Measurements from ENCODE around the gene PRAMEF33.
A peak's percentile ranks its signal among the peaks of the same experiment; 100 is the strongest.
"Not testable (repeated sequence)": the region's sequence is repeated elsewhere in the genome, so short reads cannot be mapped to it uniquely, and the experiment has no call there.

The PRAMEF33 gene, protein sequence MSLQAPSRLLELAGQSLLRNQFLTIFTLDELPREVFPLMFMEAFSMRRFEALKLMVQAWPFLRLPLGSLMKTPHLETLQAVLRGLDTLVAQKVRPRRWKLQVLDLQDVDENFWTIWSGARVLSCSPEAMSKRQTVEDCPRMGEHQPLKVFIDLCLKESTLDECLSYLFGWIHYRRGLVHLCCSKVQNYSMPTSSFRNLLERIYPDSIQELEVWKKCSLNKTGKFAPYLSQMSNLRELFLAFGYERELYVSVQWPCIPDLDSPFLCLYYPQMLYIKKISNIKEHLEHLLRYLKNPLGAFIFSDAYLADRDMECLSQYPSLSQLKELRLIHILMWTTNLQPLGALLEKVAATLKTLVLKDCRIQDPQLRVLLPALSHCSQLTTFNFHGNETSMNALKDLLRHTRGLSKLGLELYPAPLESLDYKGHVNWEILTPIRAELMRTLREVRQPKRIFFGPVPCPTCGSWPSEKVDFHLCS

DNA sequence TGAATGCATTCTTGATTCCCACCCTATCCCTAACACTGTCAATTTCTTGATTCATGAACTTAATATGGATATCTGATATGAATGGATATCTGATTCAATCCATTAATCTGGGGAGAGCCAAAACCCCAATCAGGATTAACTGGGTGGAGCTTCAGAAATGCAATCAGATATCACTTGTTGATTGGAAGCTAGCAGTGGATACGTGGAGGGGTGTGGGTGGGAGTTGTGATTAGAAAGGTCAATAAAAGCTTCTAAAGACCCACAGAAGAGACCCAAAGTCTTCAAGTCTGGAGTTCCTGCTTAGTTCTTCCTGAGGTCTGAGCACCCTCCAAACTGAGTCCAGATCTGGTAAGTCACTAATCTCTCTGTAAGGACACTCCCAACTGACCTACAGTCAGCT is at the start of gene PRAMEF33:
PRAMEF33 (plus strand) TSS at position 301 of the 400 bp plus-strand sequence. CDS start 2,416 bp downstream, outside the sequence.
- H3K4me3 ChIP-seq; H3K27ac ChIP-seq; DNase-seq (ENCODE audit: low spot score): not testable (repeated sequence)

DNA sequence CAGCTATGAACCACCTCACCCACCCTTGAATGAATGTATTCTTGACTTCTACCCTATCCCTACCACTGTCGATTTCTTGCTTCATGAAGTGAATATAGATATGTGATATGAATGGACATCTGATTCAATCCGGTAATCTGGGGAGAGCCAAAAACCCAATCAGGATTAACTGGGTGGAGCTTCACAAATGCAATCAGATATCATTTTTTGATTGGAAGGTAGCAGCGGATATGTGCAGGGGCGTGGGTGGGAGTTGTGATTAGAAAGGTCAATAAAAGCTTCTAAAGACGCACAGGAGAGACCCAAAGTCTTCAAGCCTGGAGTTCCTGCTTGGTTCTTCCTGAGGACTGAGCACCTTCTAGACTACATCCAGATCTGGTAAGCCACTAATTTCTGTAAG is 49.4 kb upstream of the PRAMEF33 start, which contains the start of gene PRAMEF5:
PRAMEF5 (plus strand) TSS at position 301 of the 400 bp plus-strand sequence. CDS start 5,071 bp downstream, outside the sequence.
- not testable (repeated sequence) for H3K4me3 ChIP-seq; H3K27ac ChIP-seq; DNase-seq (ENCODE audit: low spot score)

DNA sequence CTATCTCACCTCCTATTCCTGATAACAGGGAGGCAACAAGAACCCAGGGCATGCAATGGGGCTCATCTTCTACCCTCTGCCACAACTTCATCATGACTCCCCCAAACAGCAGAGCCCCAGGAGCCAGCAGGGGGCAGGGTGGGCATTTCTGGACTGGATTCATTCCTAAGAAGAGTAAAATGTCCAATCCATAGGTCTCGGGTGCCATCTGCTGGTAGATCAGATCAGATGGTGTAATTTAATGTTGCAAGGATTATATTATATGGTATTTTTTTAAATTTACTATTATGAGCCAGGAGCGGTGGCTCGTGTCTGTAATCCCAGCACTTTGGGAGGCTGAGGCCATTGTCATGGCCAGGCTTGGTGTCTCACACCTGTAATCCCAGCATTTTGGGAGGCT is 38.2 kb upstream of the PRAMEF33 start:
- not testable (repeated sequence) for H3K27ac ChIP-seq; H3K4me3 ChIP-seq; DNase-seq (ENCODE audit: low spot score)

DNA sequence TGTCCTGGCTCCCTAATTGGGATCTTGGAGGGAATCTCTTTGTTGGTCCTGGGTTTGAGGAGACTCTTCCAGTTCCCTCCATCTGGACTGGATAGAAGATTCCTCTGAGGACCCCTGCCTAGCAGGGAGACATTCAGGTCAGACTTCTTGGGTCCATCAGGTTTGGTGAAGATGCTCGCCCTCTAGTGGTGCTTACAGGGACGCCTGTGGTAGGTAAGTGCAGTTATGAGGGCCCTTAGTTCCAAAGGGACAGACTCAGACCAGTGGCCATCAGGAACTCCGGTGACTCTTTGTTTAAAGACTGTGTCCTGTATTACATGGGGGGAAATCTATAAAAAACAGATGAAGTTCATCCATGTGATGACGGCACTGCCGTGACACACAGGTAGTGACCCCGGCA is 26.3 kb upstream of the PRAMEF33 start:
- H3K4me3 ChIP-seq; DNase-seq (ENCODE audit: low spot score); H3K27ac ChIP-seq: not testable (repeated sequence)

DNA sequence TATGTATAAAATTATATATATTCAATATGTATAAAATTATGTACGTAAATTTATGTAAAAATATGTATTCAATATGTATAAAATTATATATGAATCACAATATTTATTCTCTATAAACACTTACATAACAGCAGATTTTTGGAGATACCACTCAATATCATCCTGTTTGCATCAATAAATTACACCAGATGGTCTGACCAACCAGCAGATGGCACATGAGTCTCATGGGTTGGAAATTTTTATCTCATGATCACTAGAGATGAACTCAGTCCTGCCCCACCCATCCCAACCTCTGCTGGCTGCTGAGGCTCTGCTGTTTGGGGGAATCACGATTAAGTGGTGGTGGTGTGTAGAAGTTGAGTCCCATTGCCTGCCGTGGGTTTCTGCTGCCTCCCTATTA is 23.7 kb upstream of the PRAMEF33 start:
- not testable (repeated sequence) for H3K4me3 ChIP-seq

DNA sequence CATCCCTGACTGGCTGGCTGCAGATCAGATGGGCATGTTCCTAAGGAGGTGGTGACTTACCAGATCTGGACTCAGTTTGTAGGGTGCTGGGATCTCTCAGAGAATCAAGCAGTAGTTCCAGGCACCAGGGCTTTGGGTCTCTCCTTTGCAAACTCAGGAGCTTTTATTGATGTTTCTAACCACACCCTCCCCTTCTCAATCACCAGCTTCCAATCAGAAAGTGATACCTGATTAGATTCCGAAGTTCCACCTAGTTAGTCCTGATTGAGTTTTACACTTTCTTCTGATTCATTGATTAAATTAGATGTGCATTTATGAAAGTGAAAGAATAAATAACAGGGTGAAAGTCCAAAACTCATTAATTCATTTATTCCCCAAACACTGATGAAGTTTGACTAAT is 18.3 kb upstream of the PRAMEF33 start, which contains the start of gene PRAMEF8:
PRAMEF8 (minus strand) TSS at position 101 of the 400 bp plus-strand sequence. CDS start 1,046 bp downstream, outside the sequence.
- not testable (repeated sequence) for DNase-seq (ENCODE audit: low spot score); H3K27ac ChIP-seq; H3K4me3 ChIP-seq

More for the DNA sequence above, 23.7 kb upstream of the PRAMEF33 start:
- not testable (repeated sequence) for H3K27ac ChIP-seq; DNase-seq (ENCODE audit: low spot score)

DNA sequence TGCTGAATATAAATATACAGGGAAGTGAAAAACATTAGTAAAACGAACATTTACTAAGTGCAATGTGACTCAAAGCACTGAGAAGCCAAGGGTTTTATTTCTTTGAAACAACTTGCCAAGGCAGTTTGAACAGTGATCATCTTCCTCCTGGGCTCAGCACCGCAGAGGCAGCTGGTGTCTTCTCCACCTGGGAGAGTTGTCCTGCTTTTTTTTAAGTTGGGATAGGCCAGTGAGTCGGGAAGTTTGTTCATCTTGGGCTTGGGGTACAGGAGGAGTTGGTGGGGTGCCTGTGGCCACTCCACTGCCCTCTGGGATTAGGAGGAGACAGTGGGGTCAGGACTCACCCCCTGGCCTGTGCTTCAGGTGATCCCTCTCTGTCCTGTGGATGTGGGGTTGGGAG is 14.3 kb upstream of the PRAMEF33 start:
- H3K27ac ChIP-seq, H3K4me3 ChIP-seq: not testable (repeated sequence)
- peak; percentile 62 for DNase-seq (ENCODE audit: low spot score)

DNA sequence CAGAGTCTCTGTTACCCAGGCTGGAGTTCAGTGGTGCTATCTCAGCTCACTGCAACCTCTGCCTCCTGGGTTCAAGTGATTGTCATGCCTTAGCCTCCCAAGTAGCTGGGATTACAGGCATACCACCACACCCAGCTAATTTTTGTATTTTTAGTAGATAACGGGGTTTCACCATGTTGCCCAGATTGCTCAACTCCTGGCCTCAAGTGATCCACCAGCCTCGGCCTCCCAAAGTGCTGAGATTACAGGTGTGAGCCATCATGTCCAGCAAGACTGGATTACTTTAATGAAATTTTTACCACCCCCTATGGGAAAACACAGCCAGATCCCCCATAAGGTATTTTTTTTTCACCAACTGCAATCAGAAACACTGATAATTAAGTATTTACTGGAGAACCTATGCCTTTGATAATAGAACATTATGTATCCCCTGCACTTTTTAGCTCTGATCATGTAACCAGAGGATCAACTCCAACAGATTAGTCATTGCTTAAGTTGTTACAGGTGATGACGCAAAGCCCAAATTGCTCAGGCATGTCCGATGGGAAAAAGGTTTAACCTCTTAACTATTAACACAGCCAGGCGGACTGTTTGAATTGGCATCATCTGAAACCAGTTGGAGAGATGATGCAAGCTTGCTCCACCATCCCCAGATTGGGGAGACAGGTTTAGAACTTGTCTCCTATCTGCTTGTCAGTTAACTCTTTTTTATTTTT is 6.0 kb upstream of the PRAMEF33 start:
- H3K4me3 ChIP-seq; DNase-seq (ENCODE audit: low spot score); H3K27ac ChIP-seq: not testable (repeated sequence)

DNA sequence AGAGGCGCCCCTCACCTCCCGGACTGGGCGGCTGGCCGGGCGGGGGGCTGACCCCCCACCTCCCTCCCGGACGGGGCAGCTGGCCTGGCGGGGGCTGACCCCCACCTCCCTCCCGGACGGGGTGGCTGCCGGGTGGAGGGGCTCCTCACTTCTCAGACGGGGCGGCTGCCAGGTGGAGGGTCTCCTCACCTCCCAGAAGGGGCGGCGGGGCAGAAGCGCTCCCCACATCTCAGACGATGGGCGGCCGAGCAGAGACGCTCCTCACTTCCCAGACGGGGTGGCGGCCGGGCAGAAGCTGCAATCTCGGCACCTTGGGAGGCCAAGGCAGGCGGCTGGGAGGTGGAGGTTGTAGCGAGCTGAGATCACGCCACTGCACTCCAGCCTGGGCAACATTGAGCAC is 4.6 kb upstream of the PRAMEF33 start:
- DNase-seq (ENCODE audit: low spot score); H3K27ac ChIP-seq; H3K4me3 ChIP-seq: not testable (repeated sequence)

DNA sequence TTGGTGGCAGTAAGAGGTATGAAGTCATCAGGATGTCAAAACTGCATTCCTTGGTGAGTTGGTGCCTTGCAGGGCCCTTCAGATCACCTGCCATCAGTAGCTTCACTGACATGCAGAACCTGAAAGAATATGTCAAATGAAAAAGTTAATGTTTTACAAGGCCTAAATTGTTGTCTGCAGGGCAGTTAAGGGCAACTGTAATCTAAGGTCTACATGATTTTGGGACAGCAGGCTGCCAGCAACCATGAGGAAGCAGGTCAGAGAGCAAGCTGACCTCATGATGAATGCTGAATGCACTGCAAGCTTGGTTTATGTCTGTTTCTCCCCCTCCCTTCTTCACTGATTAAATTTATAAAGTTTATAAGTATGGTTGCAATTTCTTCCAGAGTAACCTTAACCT is 1.1 kb upstream of the PRAMEF33 start:
- not testable (repeated sequence) for H3K4me3 ChIP-seq; DNase-seq (ENCODE audit: low spot score); H3K27ac ChIP-seq

DNA sequence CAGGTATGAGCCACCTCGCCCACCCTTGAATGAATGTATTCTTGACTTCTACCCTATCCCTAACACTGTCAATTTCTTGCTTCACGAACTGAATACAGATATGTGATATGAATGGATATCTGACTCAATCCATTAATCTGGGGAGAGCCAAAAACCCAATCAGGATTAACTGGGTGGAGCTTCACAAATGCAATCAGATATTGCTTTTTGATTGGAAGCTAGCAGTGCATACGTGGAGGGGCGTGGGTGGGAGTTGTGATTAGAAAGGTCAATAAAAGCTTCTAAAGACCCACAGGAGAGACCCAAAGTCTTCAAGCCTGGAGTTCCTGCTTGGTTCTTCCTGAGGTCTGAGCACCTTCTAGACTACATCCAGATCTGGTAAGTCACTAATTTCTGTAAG is 11.9 kb downstream of the PRAMEF33 start, which contains the start of gene PRAMEF15:
PRAMEF15 (plus strand) TSS at position 301 of the 400 bp plus-strand sequence. CDS start 2,827 bp downstream, outside the sequence.
- H3K4me3 ChIP-seq; DNase-seq (ENCODE audit: low spot score); H3K27ac ChIP-seq: not testable (repeated sequence)

DNA sequence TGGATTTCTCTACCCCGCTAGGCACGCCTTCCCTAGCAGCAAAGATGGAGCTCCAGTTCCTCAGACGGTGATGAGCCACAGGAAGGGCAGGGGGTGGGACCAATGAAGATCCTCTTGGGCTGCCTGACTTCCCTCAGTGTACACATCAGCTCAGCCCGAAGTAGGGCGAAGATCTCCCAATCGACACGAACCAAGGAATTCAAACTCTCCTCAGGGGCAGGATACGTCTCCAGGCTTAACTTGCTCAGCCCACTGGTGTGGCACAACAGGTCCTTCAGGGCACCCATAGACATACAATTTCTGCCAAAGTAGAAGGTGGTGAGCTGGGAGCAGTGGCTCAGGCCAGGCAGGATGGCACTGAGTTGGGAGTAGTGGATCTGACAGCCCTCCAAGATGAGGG is 39.2 kb downstream of the PRAMEF33 start:
- not testable (repeated sequence) for H3K4me3 ChIP-seq; H3K27ac ChIP-seq; DNase-seq (ENCODE audit: low spot score)

DNA sequence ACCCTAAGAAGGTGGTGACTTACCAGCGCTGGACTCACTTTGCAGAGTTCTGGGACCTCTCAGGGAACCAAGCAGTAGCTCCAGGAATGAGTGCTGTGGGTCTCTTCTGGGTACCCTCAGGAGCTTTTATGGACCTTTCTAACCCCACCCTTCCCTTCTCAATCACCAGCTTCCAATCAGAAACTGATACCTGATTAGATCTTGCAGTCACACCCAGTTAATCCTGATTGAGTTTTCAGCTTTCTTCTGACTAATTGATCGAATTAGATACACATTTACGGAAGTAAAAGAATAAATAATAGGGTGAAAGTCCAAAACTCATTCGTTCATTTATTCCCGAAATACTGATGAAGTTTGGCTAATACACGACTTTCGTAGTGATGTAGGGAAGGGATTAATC is 43.7 kb downstream of the PRAMEF33 start, which contains the start of gene PRAMEF14:
PRAMEF14 (minus strand) TSS at position 101 of the 400 bp plus-strand sequence. CDS start 1,820 bp downstream, outside the sequence.
- H3K27ac ChIP-seq; DNase-seq (ENCODE audit: low spot score); H3K4me3 ChIP-seq: not testable (repeated sequence)

DNA sequence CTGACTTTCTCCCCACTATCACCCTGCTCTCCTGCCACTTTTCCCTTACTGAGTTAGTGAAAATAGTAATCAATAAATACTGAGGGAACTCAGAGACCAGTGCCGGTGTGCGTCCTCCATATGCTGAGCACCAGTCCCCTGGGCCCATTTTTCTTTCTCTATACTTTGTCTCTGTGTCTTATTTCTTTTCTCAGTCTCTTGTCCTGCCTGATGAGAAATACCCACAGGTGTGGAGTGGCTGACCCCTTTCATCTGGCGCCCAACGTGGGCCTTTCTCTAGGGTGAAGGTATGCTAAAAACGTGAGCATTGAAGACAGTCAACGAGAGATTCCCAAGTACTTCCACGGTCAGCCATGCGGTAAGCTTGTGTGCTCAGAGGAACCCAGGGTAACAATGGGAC is 50.1 kb downstream of the PRAMEF33 start:
- not testable (repeated sequence) for DNase-seq (ENCODE audit: low spot score); H3K27ac ChIP-seq; H3K4me3 ChIP-seq

DNA sequence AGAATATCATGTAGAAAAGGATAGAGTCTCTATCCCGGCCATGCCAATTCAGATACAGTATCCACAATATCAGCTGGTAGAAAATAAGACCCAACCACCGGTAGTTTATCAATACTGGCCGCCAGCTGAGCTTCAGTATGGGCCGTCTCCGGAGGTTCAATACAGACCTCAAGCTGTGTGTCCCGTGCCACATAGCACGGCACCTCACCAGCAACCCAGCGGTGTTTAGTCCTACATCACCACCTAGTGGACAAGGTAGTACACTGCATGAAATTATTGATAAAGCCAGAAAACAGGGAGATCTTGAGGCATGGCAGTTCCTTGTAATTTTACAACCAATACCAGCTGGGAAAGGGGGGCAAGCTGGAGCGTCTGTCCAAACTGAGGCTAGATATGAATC is 51.1 kb downstream of the PRAMEF33 start:
- H3K27ac ChIP-seq; DNase-seq (ENCODE audit: low spot score); H3K4me3 ChIP-seq: not testable (repeated sequence)
